ENCODE results near the gene DXO. TPM values are rescaled to one million over a fixed set of nuclear protein-coding genes. Genes with fewer than 3 reads are reported as not detected.
A peak's percentile ranks its signal among the peaks of the same experiment; 100 is the strongest.
"Not testable (repeated sequence)": the region's sequence is repeated elsewhere in the genome, so short reads cannot be mapped to it uniquely, and the experiment has no call there.

The DXO gene
- total and polyA plus RNA-seq, 2 of the 13 experiments (the other 11 are each of a cell fraction or from before 2014, with no cell fraction given) = 18.6 to 26.2 TPM

DNA sequence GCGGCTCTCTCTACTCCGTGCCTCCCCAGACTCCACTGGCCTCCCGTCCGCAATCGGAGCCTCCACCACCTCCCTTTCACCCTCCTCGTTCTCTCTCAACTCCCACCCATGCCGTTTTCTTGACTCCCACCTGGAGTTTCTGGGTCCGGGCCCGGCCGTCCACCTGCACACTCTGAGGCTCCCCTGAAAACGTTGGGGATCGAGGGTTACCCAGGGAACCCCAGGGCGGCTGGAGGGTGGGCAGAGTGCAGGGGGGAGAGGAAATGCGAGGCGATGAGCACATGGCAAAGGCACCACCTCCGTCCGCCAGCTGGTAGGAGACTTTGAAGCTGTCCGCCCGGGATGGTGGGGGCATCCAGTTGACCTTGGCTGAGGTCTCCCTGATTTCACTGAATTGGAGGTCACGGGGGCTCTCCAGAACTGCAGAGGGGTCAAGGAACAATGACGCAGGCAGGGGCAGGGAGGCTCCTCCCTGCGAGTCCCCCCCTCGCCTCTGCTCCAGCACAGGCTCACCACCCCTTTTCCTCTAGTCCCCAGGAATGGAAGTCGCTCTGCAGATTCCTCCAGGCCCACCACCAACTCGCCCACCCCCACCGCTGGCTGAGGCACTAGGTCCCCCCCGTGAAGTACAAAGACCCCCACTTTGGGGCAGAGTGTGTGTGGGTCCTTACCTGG lies 39.1 kb upstream of the DXO start:
- intact Hi-C loops (cut with micrococcal nuclease; ENCODE audit: unreplicated experiment); H3K4me3 ChIP-seq (replicated peaks in 1 of 3; ENCODE audit: insufficient read depth in 1 of 3, low read depth in 2 of 3, low read length in 3 of 3); FAIRE-seq; H2AFZ ChIP-seq (ENCODE audit: low read length); ATAC-seq; BruUV-seq (replicated peaks); DNase-seq (ENCODE audit: low spot score); CTCF ChIA-PET (ENCODE audit: low intra/inter-chr PET ratio, low total read pairs); H3K9me3 ChIP-seq (ENCODE audit: low read length); H3K36me3 ChIP-seq (replicated peaks in 1 of 2; ENCODE audit: control insufficient read depth in 1 of 2, insufficient read depth in 2 of 2, low read length in 2 of 2); POLR2A ChIA-PET; in situ Hi-C loops (cut with HindIII; ENCODE audit: extremely low pct_ligation_motif_present, low pct_unique_long_range_greater_than_20kb); H3K27me3 ChIP-seq (ENCODE audit: control insufficient read depth in 1 of 2, insufficient read depth in 2 of 2, low read length in 2 of 2); H3K4me2 ChIP-seq (ENCODE audit: low read depth, low read length); H3K79me2 ChIP-seq (ENCODE audit: insufficient read depth, low read length); H3K27ac ChIP-seq (ENCODE audit: extremely low read length, insufficient read depth, low read length); H3K9ac ChIP-seq (ENCODE audit: insufficient read depth, low read depth, low read length); H4K20me1 ChIP-seq (ENCODE audit: insufficient read depth, low read length): not testable (repeated sequence)
- TF ChIP-seq HNRNPL (IDR thresholded peaks at IDR 0.05; ENCODE audit: low read depth, low read length) (0 out of 2 replicates have a peak, but pooled peaks have one; percentile 25), AGO1 (IDR thresholded peaks at IDR 0.05; ENCODE audit: low read depth, low read length, poor library complexity, severe bottlenecking) (peak; percentile 87)
- 63% methylated on average over 20 of the region's 27 CpGs for WGBS (ENCODE audit: low lambda C conversion rate)
- peaks cover 17% of the 10 kb centered on the region; the same call in 1 of the 2 replicates for H3K4me1 ChIP-seq (ENCODE audit: insufficient read depth, low read length)

DNA sequence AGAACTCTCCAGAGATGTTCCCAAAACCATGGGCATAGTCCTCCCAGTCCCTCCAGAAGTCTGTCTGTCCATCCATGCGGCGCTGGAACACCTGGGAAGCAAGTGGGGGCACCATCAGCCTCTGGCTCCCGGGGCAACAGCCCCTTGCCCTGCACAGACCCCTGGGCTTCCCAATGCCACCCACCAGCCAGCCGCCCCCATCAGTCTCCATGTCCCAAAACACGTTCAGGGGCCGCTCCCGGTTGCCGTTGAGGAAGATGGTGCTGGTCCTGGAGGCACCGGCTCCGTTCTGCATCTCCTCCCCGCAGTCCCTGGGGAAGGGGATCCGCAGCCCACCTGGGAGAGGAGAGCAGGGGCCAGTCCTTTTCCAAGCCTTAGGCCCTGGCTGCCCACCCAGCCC lies 37.6 kb upstream of the DXO start:
- intact Hi-C loops (cut with micrococcal nuclease; ENCODE audit: unreplicated experiment); H2AFZ ChIP-seq (ENCODE audit: low read length); H3K79me2 ChIP-seq (ENCODE audit: insufficient read depth, low read length); H3K27me3 ChIP-seq (ENCODE audit: control insufficient read depth in 1 of 2, insufficient read depth in 2 of 2, low read length in 2 of 2); H4K20me1 ChIP-seq (ENCODE audit: insufficient read depth, low read length); H3K9me3 ChIP-seq (ENCODE audit: low read length); in situ Hi-C loops (cut with HindIII; ENCODE audit: extremely low pct_ligation_motif_present, low pct_unique_long_range_greater_than_20kb); H3K36me3 ChIP-seq (replicated peaks in 1 of 2; ENCODE audit: control insufficient read depth in 1 of 2, insufficient read depth in 2 of 2, low read length in 2 of 2); FAIRE-seq; H3K27ac ChIP-seq (ENCODE audit: extremely low read length, insufficient read depth, low read length); CTCF ChIA-PET (ENCODE audit: low intra/inter-chr PET ratio, low total read pairs); ATAC-seq; H3K4me3 ChIP-seq (replicated peaks in 1 of 3; ENCODE audit: insufficient read depth in 1 of 3, low read depth in 2 of 3, low read length in 3 of 3); DNase-seq (ENCODE audit: low spot score); BruUV-seq (replicated peaks); POLR2A ChIA-PET; H3K4me2 ChIP-seq (ENCODE audit: low read depth, low read length); H3K9ac ChIP-seq (ENCODE audit: insufficient read depth, low read depth, low read length): not testable (repeated sequence)
- peaks cover 30% of the 10 kb centered on the region for H3K4me1 ChIP-seq (ENCODE audit: insufficient read depth, low read length)
- 50% methylated on average over 4 of the region's 12 CpGs for WGBS (ENCODE audit: low lambda C conversion rate)

DNA sequence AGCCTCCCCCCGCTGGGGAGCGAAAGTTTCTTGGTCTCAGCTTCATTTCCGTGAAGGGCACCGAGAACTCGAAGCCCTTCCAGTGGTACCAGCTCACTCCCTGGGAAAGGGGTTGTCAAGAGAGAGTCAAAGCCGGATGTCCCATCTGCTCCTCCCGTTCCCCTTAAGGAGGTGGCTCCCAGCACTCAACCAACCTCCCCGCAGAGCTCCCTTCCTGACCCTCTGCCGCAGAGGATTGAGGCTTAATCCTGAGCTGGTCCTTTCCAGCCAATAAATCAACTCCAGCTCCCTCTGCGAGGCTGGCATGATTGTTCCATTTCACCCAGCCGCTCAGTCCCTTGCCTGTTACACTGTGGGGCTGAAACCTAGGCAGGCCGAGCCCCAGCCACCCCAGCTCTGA lies 36.7 kb upstream of the DXO start:
- DNase-seq (ENCODE audit: low spot score); H3K9ac ChIP-seq (ENCODE audit: insufficient read depth, low read depth, low read length); in situ Hi-C loops (cut with HindIII; ENCODE audit: extremely low pct_ligation_motif_present, low pct_unique_long_range_greater_than_20kb); H2AFZ ChIP-seq (ENCODE audit: low read length); POLR2A ChIA-PET; H3K27ac ChIP-seq (ENCODE audit: extremely low read length, insufficient read depth, low read length); CTCF ChIA-PET (ENCODE audit: low intra/inter-chr PET ratio, low total read pairs); H4K20me1 ChIP-seq (ENCODE audit: insufficient read depth, low read length); H3K4me2 ChIP-seq (ENCODE audit: low read depth, low read length); H3K79me2 ChIP-seq (ENCODE audit: insufficient read depth, low read length); H3K9me3 ChIP-seq (ENCODE audit: low read length); H3K36me3 ChIP-seq (replicated peaks in 1 of 2; ENCODE audit: control insufficient read depth in 1 of 2, insufficient read depth in 2 of 2, low read length in 2 of 2); H3K4me3 ChIP-seq (replicated peaks in 1 of 3; ENCODE audit: insufficient read depth in 1 of 3, low read depth in 2 of 3, low read length in 3 of 3); FAIRE-seq; H3K27me3 ChIP-seq (ENCODE audit: control insufficient read depth in 1 of 2, insufficient read depth in 2 of 2, low read length in 2 of 2); intact Hi-C loops (cut with micrococcal nuclease; ENCODE audit: unreplicated experiment); ATAC-seq: not testable (repeated sequence)
- TSS peak; percentile 33 for BruUV-seq (replicated peaks)
- 81% methylated on average over 6 of the region's 12 CpGs for WGBS (ENCODE audit: low lambda C conversion rate)
- peaks cover 35% of the 10 kb centered on the region for H3K4me1 ChIP-seq (ENCODE audit: insufficient read depth, low read length)

DNA sequence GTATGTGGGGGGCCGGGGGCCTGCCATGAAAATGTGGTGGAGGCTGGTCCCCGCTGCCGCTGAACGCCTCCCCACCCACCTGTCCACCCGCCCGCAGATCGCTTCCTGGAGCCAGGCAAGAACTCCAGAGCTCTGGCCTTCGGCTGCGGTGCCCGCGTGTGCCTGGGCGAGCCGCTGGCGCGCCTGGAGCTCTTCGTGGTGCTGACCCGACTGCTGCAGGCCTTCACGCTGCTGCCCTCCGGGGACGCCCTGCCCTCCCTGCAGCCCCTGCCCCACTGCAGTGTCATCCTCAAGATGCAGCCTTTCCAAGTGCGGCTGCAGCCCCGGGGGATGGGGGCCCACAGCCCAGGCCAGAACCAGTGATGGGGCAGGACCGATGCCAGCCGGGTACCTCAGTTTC lies 36.1 kb upstream of the DXO start:
- BruUV-seq (replicated peaks); ATAC-seq; in situ Hi-C loops (cut with HindIII; ENCODE audit: extremely low pct_ligation_motif_present, low pct_unique_long_range_greater_than_20kb); POLR2A ChIA-PET; H3K27ac ChIP-seq (ENCODE audit: extremely low read length, insufficient read depth, low read length); intact Hi-C loops (cut with micrococcal nuclease; ENCODE audit: unreplicated experiment); H3K4me2 ChIP-seq (ENCODE audit: low read depth, low read length); CTCF ChIA-PET (ENCODE audit: low intra/inter-chr PET ratio, low total read pairs); H4K20me1 ChIP-seq (ENCODE audit: insufficient read depth, low read length); H3K36me3 ChIP-seq (replicated peaks in 1 of 2; ENCODE audit: control insufficient read depth in 1 of 2, insufficient read depth in 2 of 2, low read length in 2 of 2); DNase-seq (ENCODE audit: low spot score); H3K9ac ChIP-seq (ENCODE audit: insufficient read depth, low read depth, low read length); H3K79me2 ChIP-seq (ENCODE audit: insufficient read depth, low read length); H3K9me3 ChIP-seq (ENCODE audit: low read length); FAIRE-seq; H3K27me3 ChIP-seq (ENCODE audit: control insufficient read depth in 1 of 2, insufficient read depth in 2 of 2, low read length in 2 of 2); H2AFZ ChIP-seq (ENCODE audit: low read length); H3K4me3 ChIP-seq (replicated peaks in 1 of 3; ENCODE audit: insufficient read depth in 1 of 3, low read depth in 2 of 3, low read length in 3 of 3): not testable (repeated sequence)
- H3K4me1 ChIP-seq (ENCODE audit: insufficient read depth, low read length) = peaks cover 35% of the 10 kb centered on the region
- no CpG with 5 or more reads among the region's 24 CpGs for WGBS (ENCODE audit: low lambda C conversion rate)

All from HepG2 (cell line).